NCI-H2171 treated with DMSO at 0.1 percent for 48 hours (cell line): Measurements from ENCODE around the gene YEATS2.
"Not testable (repeated sequence)": the region's sequence is repeated elsewhere in the genome, so short reads cannot be mapped to it uniquely, and the experiment has no call there.

Experiments used
- DNase-seq: peaks from one replicate; lab custom pipeline; 2025; lab: John Stamatoyannopoulos, UW

The YEATS2 gene

GRCh38 chr3:183714622-183715021, 17.0 kb downstream of the YEATS2 start:
- no peak for DNase-seq

GRCh38 chr3:183718012-183718411, 20.4 kb downstream of the YEATS2 start:
- DNase-seq: no peak

- DNase-seq: no peak
These were observed 27.8 kb downstream of the YEATS2 start for GRCh38 chr3:183725387-183725786.

DNA sequence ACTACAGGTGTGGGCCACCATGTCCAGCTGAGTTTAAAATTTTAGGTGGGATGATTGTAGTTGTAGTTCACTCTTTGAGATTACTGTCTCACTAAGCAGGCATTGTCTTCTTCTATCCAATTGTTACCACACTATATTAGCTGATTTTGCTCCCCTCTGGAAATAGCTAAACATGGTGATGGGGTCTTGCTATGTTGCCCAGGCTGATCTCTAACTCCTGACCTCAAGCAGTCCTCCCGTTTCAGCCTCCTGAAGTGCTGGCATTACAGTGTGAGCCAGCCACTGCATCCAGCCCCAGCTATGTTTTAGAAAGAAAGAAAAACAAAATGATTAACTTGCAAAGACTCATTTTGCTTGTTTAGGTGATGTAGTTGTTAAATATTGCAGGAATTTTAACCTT, 30.6 kb downstream of the YEATS2 start:
- DNase-seq: no peak

- DNase-seq: no peak
These were observed 32.8 kb downstream of the YEATS2 start for GRCh38 chr3:183730361-183730760.

GRCh38 chr3:183731611-183732010, 34.0 kb downstream of the YEATS2 start:
- no peak for DNase-seq

GRCh38 chr3:183733553-183733952, 36.0 kb downstream of the YEATS2 start:
- DNase-seq: no peak

GRCh38 chr3:183734750-183735494, 37.3 kb downstream of the YEATS2 start:
- no peak for DNase-seq

DNA sequence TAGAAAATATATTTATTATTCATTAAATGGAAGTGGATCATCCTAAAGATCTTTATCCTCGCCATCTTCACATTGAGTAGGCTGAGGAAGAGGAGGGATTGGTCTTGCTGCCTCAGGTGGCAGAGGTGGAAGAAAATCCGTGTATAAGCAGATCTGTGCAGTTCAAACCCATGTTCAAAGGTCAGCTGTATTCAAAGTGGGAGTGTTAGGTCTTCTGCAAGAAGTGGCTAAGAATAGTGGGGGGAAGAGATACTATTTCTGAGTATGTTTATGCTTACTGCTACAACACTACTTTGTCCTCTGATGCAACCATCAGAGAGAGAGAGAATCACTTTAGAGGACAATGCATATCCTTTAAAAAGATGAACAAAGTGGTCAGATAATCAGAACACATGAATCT, 39.5 kb downstream of the YEATS2 start:
- DNase-seq: no peak

- DNase-seq: not testable (repeated sequence)
These were observed 42.6 kb downstream of the YEATS2 start for GRCh38 chr3:183740154-183740553.

DNA sequence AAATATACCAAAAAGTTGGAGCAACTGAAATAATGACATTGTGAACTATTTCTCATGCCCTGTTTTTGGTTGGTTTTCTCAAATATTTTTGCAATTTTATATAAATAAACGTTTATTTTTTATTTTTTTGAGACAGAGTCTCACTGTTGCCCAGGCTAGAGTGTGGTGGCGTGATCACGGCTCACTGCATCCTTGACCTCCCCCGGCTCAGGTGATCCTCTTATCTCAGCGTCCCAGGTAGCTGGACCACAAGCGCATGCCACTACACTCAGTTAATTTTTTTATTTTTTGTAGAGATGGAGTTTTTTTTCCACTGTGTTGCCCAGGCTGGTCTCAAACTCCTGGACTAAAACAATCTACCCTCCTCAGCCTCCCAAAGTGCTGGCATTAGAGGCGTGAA, 45.6 kb downstream of the YEATS2 start:
- DNase-seq: no peak

GRCh38 chr3:183745300-183746098, 47.9 kb downstream of the YEATS2 start:
- DNase-seq: no peak

- no peak for DNase-seq
These were observed 56.5 kb downstream of the YEATS2 start for GRCh38 chr3:183754052-183754451.

DNA sequence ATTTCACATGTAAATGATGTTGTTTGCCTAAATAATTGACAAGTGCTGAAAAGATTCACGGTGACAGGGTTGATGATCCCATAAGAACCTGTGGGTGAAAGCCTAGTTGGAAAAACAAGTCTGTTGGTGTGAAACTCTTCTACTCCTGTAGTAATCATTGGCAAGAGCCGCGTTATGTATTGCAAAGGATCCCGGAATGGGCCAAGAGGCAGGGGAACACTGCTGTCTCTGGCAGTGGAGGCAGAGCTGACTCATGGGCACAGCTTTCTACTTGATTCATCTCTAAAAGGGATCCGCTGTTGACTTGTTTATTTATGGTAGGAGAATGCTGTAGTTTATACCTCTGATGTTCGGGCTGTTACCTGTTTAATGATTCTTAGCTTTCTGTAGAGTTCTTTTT, 64.7 kb downstream of the YEATS2 start:
- no peak for DNase-seq

GRCh38 chr3:183764847-183765731, 67.5 kb downstream of the YEATS2 start:
- no peak for DNase-seq

- no peak for DNase-seq
These were observed 68.5 kb downstream of the YEATS2 start for GRCh38 chr3:183766107-183766506.

GRCh38 chr3:183766745-183767606, 69.4 kb downstream of the YEATS2 start:
- peak; percentile 81 for DNase-seq

GRCh38 chr3:183768114-183768513, 70.5 kb downstream of the YEATS2 start:
- no peak for DNase-seq

GRCh38 chr3:183769453-183769852, 71.9 kb downstream of the YEATS2 start:
- no peak for DNase-seq

DNA sequence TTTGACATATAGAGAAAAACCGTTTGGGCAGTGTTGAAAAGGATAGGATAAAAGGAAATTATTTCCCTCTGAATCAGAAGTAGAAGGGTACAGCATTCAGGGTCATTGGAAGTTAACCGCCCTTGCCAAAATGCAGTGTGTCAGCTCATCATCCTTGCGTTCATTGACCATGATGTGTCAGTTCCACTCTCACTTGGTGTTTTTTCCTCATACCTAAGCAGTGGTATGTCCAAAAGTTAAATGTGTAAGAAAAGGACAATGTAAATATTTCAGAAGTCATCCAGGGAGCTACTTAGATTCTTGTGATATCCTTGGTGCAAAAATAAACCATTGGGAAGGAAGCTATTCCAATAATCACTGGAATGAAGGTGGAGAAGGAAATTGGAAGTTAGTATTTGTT, 77.0 kb downstream of the YEATS2 start:
- DNase-seq: no peak

DNA sequence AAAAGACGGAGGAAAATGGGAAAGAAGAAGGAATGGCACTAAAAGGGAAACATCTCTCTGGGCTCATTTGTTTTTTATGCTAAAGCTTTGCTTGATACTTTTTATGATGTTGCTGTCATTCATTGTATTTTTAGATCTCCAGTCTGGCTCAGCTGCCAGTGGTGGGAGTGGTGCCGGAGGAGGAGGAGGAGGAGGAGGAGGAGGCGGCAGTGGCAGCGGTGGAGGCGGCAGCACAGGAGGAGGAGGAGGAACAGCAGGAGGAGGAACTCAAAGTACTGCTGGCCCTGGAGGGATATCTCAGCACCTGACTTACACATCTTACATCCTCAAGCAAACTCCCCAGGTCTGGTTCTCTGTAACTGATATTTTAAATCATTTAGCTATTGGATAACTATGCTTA, 78.2 kb downstream of the YEATS2 start:
- no peak for DNase-seq
